ENCODE data around the gene LGALS12.

LGALS12 gene

DNA sequence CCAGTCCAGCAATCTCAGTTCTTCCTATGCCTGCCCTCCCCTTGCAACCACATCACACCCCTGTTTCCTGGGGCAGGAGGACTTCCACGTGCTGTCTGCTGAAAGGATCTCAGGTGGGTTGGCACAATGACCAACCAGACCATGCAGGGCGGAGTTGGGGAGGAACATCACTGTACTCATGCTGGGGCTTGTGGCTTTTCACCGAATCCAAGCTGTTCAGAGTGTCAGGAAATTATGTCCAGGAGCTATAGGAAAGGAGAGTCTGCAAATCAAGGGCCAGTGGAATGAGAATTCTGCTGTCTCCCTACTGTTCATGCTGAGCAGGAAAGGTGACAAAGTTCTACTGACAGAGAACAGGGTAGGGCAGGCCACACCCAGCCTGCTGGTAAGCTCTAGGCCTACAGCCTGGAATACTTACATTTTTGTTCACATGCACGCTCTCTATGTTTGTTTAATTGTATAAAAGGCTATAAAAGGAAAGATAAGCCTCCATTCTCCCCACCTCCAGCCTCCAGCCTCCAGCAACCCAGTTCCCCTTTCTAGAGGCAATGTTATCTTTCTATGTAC lies 59.0 kb downstream of the LGALS12 start:
- no peak for DNase-seq

Measured in NCI-H1694 treated with DMSO at 0.1 percent for 48 hours (cell line).